ENCODE measurements around the gene ULK1.
"Not testable (repeated sequence)": the region's sequence is repeated elsewhere in the genome, so short reads cannot be mapped to it uniquely, and the experiment has no call there.

ULK1 gene

GRCh38 chr12:131862084-131862441 lies 32.4 kb upstream of the ULK1 start:
- no peak for FAIRE-seq

- no peak for FAIRE-seq
These were observed 31.8 kb upstream of the ULK1 start for GRCh38 chr12:131862600-131862993.

DNA sequence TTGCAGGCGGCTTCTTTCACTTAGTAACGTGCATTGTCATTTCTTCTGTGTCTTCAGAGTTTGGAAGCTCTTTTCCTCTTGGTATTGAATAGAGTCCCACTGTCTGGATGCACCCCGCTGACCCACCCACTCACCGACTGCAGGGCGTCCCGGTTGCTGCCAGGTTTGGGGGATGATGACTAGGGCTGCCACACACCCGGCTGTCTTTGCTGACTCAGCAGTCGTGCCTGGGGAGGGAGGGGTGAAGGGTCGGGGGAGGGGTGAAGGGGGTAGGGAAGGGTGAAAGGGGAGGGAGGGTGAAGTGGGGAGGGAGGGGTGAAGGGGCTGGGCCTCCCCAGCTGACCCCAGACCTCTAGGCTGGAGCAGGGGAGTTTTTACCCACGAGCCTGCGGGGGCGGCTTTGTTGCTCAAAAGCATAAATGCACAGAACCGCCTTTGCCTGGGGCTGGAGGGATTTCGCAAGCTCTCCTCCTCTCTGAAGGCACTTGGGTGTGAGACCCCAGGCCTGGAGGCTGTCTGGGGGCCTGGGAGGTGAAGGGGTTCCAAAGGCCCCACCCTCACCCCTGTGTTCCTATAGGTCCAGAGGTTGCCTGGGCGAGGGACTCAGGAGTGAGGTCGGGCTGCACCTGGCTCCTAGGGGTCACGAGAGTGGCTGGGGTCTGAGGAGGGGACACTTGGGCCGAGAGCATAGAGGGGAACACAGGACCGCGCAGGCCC lies 31.3 kb upstream of the ULK1 start:
- FAIRE-seq: no peak

DNA sequence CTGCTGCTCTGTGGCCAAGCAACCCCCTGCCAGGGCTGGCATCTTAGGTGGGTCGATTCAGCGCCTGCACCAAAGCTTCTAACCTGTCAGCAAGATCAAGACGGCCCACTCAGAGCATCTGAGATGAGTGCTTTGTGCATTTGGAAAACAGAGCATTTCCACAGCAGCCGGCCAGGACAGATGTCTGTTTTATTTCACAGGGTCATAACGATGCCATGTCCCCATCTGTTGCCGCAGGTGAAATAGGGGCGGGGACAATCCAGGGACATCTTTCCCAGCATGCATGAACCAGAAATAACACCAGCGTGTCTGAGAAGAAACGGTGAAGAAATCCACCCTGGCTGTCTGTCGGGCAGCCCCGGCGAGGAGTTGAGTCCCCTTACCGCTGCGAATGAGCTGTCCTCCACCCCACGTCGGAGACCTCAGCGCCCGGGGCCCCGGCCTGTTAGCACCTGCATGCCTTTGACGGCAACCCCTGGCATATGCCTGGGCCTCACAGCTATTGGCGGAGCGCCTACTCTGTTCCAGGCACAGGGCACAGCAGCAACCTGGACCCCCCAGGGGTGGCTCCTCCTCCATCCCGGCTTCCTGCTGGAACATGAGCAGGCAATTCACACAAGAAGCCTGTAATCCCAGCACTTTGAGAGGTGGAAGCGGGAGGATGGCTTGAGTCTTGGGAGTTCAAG lies 30.6 kb upstream of the ULK1 start:
- FAIRE-seq: no peak

- no peak for FAIRE-seq
These were observed 30.0 kb upstream of the ULK1 start for GRCh38 chr12:131864469-131864868.

GRCh38 chr12:131865180-131865875 lies 29.1 kb upstream of the ULK1 start:
- no peak for FAIRE-seq

- FAIRE-seq: no peak
These were observed 27.0 kb upstream of the ULK1 start for GRCh38 chr12:131867471-131867870.

GRCh38 chr12:131867891-131868675 lies 26.3 kb upstream of the ULK1 start:
- no peak for FAIRE-seq

- no peak for FAIRE-seq
These were observed 24.5 kb upstream of the ULK1 start for GRCh38 chr12:131869871-131870418.

- no peak for FAIRE-seq
These were observed 22.7 kb upstream of the ULK1 start for GRCh38 chr12:131871677-131872076.

DNA sequence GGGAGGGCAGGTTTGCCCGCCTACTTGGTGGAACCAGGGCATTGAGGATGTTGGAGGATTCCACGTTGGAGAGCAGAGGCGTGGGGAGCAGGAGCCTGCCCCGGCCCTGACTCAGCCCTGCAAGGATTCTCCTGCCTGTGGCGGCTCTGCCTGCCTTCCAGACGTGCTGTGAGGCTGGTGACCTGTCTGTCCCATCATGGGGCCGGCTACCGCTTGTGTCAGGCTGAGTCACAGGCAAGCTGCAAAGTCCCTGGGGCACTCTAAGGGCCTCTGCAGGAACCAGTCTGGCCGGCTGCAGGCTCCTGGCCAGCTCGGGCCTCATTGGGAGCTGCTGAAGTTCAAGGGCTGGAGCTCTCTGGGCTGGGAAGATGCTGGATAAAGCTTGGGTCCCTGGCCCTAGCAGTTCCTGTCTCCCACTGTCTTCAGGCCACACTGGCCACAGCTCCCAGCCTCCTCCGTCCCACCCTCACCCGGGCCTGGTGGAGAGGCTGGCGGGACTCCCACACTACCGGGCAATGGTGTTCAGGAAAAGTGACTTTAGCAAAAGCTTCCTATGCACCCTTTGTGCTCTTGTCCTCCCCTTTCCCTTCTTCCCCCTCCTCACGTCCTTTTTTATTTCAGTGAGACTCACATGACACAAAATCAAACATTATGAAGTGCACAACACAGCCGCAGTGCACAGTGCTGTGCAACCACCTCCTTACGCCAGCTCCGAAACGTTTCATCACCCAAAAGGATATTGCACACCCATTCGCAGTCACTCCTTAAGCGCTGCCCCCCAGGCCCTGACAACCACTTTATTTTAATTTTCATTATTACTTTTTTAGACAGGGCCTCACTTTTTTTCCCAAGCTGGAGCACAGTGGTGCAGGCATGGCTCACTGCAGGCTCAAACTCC lies 22.0 kb upstream of the ULK1 start:
- FAIRE-seq: no peak

DNA sequence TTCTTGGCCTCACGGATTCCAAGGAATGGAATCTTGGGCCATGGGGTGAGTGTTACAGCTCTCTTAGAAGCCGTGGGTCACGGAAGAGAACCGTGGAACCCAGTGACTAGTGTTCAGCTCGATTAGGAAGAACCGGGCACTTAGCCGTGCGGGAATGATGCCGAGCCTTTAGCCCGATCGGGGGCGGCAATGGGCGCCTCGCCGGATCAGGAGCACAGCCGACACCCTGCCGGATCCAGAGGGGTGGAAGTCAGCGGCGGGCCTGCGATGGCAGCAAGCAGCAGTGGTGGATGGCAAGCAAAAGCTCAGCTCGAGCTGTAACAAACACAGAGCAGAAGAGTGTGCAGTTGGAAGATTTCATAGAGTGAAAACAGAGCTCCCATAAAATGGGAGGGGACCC lies 21.1 kb upstream of the ULK1 start:
- no peak for FAIRE-seq

DNA sequence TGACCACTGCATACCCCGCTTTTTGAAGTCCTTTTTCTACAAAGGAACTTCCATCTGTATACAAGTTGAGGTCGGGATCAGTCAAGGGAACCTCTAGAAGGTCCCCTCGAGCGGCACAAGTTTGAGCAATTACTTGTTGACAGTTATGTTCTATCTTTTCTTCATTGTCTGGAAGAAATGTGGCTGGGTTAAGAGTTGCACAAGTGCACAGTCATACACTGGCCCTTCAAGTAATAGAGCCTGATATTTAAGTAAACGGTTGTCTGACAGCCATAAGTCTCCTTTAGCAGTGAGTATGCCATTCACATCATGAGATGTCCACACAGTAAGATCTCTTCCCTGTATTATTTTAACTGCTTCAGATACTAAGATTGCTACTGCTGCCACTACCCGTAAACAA lies 19.4 kb upstream of the ULK1 start:
- not testable (repeated sequence) for FAIRE-seq

DNA sequence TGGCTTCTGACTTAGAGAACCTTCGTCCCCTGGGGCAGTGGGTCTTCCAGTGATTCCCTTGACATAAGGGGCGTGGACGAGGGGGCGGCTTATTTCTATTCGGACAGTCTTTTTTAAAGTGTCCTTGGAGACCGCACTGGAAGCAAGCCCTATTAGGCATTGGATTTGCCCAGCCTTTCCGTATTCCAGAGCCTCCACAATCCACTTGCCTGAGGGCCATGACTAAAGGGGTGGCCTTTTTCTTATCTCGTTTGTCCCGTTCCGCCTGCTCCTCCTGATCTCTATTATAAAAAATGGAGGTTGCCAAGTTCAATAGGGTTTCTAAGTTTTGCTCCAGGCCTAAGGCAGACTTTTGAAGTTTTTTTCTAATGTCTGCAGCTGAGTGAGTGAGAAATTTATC lies 17.2 kb upstream of the ULK1 start:
- not testable (repeated sequence) for FAIRE-seq

GRCh38 chr12:131878436-131878835 lies 16.0 kb upstream of the ULK1 start:
- not testable (repeated sequence) for FAIRE-seq

GRCh38 chr12:131882804-131883520 lies 11.5 kb upstream of the ULK1 start:
- no peak for FAIRE-seq

DNA sequence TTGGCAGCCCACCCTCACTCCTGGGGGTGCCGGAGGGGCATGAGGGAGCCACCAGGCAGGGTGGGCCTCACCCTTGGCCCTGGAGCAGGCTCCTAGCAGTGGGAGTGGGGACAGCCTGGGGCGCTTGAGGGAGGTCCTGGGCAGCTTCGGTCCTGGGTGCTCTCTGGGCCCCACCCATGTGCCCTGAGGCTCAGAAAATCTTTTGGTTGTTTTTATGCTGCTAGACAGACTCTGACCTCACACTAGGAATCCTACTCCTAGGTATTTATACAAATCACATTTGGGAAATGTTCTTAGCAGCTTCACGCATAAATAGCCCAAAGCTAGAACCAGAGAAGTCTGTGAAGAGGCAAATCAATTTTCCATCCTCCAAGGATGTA lies 10.9 kb upstream of the ULK1 start:
- FAIRE-seq: no peak

- FAIRE-seq: not testable (repeated sequence)
These were observed 9.3 kb upstream of the ULK1 start for GRCh38 chr12:131885076-131885475.

GRCh38 chr12:131885543-131886057 lies 8.8 kb upstream of the ULK1 start:
- no peak for FAIRE-seq

DNA sequence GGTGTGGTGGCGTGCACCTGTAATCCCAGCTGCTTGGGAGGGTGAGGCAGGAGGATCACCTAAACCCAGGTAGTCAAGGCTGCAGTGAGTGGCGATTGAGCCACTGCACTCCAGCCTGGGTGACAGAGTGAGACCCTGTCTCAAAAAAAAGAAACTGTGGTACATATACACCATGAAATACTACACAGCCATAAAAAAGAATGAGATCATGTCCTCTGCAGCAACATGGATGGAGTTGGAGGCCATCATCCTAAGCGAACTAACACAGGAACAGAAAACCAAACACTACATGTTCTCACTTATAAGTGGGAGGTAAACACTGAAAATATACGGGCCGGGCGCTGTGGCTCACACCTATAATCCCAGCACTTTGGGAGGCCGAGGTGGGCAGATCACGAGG lies 2.7 kb upstream of the ULK1 start:
- FAIRE-seq: not testable (repeated sequence)

All from endometrium (tissue), 2 donors.